Iris pigment epithelial cell (primary cell): ENCODE results near the gene TACR1.
"Not testable (repeated sequence)": the region's sequence is repeated elsewhere in the genome, so short reads cannot be mapped to it uniquely, and the experiment has no call there.

ENCODE experiments used
- DNase-seq: peaks from one replicate; pipeline ENCODE4 v3.0.0-alpha.2; 2011; ENCODE audit warnings: low read depth

TACR1 gene

GRCh38 chr2:75146221-75146605, 53.1 kb downstream of the TACR1 start:
- not testable (repeated sequence) for DNase-seq

DNA sequence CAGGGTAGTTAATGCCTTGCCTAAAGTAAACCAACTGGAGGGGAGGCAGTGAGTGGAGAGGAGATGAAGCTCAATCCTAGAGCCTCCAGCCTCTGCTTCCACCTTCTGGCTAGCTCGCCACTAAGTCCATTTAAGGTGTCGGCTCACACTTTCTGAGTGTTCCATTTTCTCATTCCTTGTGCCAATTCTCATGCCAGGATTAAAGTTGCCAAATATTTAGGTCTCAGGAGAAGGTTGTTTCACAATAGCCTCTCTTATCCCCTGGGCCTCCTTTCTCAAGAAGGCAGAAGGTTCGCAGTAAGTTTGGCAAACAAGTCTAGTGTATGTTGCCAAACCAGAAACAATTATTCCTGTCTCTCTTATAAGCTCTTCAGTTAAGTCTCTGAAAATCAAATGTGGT, 57.2 kb downstream of the TACR1 start:
- no peak for DNase-seq

DNA sequence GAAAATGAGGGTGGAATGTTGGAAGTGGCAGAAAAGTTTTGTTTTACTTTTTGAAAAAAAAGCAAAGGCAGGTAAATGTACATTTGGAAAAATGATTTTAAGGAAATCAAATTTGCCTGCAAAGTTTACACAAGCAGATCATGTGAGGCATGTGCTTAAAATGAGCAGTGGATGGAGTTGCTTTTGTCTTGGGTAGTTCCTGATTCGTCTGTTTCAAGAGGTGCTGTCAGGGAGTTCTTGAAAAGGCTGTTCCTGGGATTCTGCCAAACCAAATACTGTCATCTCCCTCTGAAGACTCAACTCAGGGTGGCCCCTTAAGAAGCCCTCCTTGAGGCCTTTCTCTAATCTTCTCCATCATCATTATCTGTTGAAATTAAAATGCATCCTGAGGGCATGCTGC, 59.0 kb downstream of the TACR1 start:
- DNase-seq = no peak

DNA sequence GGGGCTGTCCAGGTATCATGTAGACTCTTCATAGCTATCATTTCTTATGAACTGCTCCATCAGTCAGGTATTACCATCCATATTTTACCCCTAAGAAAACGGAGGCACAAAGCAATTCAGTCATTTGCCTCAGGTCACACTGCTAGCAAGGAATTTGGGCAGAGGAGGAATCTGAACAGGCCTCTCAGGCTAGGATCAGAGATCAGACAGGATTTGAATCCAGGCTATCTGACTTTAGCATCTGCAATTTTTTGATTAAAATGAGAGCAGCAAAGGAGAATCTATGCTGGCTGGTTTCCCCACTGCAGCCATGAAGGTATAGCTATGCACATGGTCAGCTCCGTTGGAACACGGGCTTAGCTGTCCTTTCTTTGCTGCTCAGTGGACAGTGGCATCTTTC, 60.1 kb downstream of the TACR1 start:
- no peak for DNase-seq

DNA sequence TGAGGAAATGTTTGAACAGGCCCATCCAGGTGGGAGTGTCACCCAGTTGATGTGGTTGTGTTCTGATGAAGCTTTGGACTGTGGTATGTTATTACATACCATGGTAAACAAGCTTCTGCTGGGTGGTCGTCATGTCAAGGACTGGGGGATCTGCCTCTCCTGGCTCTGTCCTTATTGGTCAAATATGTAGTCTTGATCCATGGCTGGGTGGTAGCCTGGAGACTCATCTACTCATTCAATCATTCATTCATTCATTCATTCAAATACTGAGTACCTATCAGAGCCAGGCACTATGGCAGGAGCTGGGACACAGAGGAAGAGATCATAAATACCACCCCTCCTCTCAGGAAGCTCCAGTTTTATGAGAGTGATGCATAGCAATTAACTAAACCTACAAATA, 60.8 kb downstream of the TACR1 start:
- no peak for DNase-seq

DNA sequence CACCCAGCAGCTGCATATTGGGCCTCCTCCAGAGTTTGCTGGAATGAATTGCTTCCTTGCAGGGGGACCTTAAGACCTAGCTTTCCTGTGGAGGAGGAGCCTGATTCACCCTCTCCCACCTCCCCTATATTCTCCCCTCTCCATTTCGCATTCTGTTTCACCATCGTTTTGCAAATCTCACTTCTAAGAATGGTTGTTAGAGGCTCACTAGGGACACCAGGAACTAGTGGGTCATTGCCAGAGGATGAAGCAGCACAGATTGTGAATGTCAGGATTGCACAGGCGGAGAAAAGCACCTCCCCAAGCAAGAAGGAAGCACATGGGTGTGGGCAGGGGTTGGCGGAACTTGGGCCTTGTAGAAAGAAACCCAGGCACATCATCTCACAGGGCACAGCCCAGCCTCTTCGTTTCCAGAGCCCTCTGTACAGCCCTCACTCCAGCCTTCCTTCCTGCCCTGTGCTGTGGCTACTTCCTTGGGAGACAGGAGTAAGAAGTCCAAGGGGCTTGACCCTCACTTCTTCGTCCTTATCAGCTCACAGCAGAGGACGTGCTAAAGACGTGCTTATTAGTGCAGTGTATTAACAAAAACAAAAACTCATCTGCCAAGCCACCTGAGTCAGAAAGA, 63.4 kb downstream of the TACR1 start:
- no peak for DNase-seq

GRCh38 chr2:75134860-75135259, 64.5 kb downstream of the TACR1 start:
- DNase-seq = no peak

GRCh38 chr2:75133621-75134570, 65.4 kb downstream of the TACR1 start:
- DNase-seq = no peak

- DNase-seq = no peak
Measured at GRCh38 chr2:75130171-75130570, 69.1 kb downstream of the TACR1 start.

- DNase-seq = no peak
Measured at GRCh38 chr2:75123876-75124275, 75.4 kb downstream of the TACR1 start.

- no peak for DNase-seq
Measured at GRCh38 chr2:75113231-75113869, 86.0 kb downstream of the TACR1 start.

DNA sequence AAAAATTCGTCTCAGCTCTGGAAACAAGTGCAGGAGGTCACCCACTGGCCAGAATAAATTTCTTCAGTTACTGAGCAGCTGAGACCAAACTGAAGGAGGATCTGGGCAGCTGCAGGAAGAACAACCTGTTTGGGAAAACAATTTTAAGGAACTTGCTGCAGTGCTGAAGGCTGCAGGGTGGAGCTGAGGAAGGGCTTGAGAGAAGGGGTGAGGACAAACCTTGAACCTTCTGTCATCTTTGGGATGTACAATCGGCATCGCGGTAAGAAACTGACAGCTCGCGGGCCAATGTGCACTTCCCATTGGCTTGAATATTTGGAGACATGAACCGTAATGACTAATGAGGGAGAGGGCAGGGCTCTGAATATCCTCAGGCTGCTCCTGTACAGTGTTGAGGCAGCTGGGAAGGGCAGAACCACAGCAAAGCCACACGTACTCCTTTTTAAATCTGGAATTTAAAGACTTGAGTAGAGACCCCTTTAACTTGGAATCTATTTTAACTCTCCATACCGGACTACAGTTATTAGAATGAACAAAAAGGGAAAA, 90.3 kb downstream of the TACR1 start:
- DNase-seq = no peak

GRCh38 chr2:75102011-75102410, 97.3 kb downstream of the TACR1 start:
- DNase-seq = no peak

DNA sequence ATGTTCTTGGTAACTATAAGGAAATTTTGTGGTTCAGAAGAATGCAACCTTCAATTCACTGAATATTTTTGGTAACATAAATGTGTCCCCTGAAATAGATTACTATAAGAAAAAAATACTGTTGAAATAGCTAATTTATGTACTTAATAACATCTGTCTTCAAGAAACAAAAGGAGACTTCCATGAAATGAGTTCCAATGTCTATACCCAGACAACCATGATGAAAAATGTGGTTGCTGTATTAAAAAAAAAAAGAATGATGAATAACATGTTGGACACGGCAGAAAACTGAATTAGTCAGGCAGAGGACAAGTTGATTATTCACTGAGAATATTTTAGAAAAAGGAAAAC, 98.5 kb downstream of the TACR1 start:
- no peak for DNase-seq

- DNase-seq = peak; percentile 65
Measured at GRCh38 chr2:75100011-75100800, 99.1 kb downstream of the TACR1 start.

DNA sequence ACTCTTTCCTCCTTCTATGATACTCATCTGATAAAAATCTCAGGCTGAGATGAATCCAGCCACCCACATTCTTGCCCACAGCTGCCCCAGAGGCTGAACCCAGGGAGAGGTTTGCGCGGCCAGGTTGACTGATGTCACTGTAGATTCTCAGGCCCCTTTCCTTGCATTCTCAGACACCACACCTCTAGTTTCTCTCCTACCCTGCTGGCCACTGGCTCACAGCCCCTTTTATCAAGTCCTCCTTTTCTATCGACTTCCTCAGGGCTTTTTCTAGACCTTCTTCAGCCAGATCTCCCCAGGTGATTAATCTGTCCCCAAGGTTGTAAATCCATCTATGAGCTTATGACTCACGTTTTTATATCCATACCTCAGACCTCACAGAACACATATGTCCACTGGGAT, 99.8 kb downstream of the TACR1 start:
- no peak for DNase-seq

GRCh38 chr2:75098856-75099255, 100.5 kb downstream of the TACR1 start:
- peak; percentile 23 for DNase-seq

GRCh38 chr2:75097831-75098230, 101.5 kb downstream of the TACR1 start:
- no peak for DNase-seq

DNA sequence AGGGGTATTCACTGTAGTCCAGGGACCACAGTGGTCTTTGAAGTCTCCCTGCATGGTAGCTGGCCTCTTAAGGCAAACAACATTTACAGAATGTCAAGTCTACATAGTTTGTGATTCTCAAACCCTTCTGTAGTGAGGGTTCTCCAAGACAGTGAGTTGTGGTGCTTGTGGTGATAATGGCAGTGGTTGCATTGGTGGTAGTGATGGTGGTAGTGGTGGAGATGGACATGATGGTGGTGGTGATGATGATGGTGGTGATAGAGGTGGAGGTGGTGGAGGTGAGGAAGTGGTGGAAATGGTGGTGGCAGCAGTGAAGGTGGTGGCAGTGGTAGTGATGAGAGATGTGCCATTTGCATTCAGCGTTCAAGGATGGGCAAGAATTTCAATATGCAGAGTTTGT, 104.9 kb downstream of the TACR1 start:
- no peak for DNase-seq

DNA sequence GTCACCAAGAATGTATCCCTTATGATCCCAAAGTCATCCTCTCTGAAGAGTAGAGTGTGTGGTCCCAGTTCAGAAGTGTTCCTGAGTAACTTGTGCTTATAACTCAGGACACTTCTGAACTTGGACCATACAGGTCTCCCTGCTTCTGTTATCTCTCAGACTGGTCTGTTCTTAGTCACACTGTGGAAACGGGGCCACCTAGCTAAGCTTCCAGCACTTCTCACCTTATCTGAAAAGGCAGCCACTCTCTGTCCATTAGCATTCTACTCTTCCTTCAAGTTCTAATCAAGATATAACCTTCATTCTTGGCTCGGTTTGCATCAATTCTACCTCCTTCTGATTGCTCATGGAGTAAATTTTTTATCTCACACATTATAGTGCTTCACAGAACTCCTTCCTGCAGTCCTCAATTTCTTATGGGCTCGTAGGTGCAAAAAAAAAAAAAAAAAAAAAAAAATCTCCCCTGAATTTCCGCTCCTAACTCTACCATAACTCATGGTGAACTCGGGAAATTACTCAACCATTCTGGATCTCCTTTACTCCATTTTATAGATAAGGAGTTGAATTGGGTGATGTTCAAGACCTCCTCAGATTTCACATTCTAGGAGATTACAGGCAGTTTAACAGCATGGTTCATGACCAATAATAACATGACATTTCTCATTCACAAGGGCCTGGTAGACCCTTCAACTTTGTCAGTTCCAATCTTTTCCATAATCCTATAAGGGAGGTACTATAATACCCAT, 108.4 kb downstream of the TACR1 start:
- DNase-seq = no peak

DNA sequence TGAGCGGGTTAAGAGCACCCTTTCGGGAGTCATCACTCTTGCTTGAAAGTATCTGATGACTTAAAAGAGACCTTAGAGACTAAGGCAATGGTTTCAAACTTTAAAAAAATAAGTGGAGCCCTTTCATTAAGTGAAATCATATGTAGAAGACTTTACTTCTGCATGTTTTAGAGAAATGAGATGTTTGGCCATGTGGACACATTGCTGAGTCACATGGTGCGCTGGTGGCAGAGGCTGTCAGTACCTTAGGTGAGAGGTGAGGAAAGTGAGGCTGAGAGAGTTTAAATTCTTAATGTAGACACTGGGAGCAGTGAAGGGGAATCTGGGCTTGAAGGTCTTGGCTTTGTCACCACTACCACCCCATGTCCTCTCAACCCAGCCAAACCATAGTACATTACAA, 109.8 kb downstream of the TACR1 start:
- DNase-seq = no peak
